D721Med (cell line): ENCODE measurements around the gene CPA3.

ENCODE experiments used
- DNase-seq: peaks from one replicate; pipeline ENCODE4 v3.0.0; 2011; ENCODE audit warnings: low spot score; ENCODE audit not compliant: insufficient read length
- FAIRE-seq: peaks from 2 replicates; lab custom pipeline; 2011; peaks lifted over from hg19 to GRCh38; lab: Jason Lieb, UNC
- TF ChIP-seq, protein P1 (sequence below): IDR thresholded peaks from 2 replicates; pipeline ENCODE4 v1.5.1; 2012; ENCODE audit warnings: mild to moderate bottlenecking, control low read depth; ENCODE audit not compliant: insufficient read depth; ENCODE audit errors: missing control alignments

The CPA3 gene

DNA sequence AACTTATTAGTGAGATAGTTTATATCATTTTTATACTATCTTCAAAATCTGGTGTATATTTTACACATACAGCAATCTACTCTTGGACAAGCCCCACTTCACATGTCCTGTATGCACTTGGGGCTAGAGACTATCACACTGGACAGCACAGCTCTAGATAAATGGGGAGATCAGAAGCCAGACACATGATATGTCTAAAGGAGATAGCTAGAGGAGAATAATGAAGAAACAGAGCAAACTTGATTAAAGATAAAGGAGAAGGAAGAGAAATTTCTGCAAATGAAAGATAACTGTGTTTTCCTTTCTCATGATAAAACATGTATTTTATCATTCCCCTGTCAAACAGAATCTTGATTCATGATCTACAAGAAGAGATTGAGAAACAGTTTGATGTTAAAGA is 13.0 kb downstream of the CPA3 start:
- no peak for FAIRE-seq
- no peak for DNase-seq
- TF ChIP-seq, protein P1, sequence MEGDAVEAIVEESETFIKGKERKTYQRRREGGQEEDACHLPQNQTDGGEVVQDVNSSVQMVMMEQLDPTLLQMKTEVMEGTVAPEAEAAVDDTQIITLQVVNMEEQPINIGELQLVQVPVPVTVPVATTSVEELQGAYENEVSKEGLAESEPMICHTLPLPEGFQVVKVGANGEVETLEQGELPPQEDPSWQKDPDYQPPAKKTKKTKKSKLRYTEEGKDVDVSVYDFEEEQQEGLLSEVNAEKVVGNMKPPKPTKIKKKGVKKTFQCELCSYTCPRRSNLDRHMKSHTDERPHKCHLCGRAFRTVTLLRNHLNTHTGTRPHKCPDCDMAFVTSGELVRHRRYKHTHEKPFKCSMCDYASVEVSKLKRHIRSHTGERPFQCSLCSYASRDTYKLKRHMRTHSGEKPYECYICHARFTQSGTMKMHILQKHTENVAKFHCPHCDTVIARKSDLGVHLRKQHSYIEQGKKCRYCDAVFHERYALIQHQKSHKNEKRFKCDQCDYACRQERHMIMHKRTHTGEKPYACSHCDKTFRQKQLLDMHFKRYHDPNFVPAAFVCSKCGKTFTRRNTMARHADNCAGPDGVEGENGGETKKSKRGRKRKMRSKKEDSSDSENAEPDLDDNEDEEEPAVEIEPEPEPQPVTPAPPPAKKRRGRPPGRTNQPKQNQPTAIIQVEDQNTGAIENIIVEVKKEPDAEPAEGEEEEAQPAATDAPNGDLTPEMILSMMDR = no peak

DNA sequence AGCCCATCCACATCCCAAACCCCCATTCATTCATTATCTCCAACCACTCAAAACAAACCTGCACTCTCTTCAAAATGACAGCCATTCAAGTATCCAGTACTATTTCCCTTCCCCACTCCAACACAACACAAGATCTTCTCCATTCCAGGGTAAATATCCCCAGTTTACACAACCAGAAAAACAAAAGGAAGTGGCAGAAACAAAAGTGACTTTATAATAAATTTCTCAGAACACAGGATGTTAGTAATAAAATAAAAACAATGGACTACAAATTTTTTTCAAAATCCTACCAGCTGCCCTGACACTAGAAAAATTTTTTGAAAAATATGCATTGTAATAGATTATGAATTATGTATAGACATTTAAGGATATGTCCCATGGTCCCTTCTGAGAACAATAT is 14.2 kb downstream of the CPA3 start:
- no peak for DNase-seq
- FAIRE-seq = no peak
- TF ChIP-seq, protein P1 = no peak

DNA sequence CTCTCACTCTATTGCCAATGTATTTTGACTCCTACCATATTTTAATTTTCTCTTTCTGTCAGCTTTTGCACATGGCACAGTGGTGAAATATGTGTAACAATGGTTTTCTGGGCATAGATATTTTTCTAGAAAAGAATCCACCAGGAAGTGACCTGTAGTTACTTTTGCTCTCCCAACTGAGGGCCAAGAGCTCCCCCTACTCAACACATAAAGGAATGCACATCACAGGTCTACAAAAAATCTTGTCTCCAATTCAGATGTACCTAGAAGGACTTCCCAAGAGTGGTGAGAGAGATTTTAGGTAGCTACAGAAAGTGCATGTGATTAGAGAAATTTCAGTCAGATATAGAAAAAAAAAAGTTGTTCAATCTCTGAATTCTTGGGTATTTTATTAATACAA is 15.6 kb downstream of the CPA3 start:
- TF ChIP-seq, protein P1 = no peak
- DNase-seq (no peak), FAIRE-seq (no peak)

DNA sequence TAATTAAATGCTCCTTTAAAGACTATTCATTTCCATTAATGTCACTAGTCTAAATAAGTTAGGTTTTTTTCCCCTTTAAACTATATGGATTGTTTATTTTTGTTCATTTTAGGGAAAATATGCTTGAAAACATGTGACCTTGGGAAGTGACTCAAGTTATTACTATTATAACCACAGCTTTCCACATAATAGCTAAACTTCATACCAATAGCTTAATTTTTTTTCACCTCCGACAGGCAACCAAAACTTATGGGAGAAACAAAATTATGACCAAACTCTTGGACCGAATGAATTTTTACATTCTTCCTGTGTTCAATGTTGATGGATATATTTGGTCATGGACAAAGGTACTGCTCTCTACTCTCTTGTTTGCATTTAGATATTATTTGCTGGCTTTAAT is 16.2 kb downstream of the CPA3 start:
- TF ChIP-seq, protein P1 = no peak
- no peak for FAIRE-seq

DNA sequence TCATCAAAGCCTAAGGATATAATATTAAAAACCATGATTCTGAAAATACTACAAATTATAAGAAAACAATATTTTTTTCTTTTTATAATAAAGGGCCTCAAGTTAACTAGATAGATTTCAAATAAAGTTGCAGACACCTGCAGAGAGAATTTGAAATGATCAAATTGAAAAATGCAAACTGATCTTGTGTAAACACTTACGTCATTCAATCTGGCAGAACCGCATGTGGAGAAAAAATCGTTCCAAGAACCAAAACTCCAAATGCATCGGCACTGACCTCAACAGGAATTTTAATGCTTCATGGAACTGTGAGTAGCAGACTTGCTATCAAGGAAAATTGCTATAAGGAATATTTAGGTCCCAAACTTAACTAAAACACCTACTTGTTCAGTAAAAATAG is 17.2 kb downstream of the CPA3 start:
- DNase-seq = no peak
- TF ChIP-seq, protein P1 = no peak
- no peak for FAIRE-seq

More for the DNA sequence above, 16.2 kb downstream of the CPA3 start:
- DNase-seq = no peak

DNA sequence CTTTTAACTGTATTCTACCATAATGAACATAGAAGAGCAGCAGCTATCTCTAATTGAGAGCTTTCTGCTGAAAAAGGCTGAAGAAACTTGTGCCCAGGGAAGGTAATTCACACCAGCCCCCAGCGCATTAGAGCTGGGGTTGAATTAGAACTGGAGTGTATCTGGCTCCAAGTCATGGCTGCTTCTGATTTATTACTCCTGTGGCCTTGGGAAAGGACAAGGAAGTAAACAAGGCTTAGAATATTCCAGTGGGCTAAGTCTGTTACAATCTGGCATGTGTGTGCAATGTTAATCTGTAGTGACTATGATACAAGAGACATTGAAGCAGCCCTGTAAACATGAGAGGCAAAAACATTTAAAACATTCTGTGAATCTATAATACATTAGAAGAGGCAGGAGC is 18.1 kb downstream of the CPA3 start:
- TF ChIP-seq, protein P1 = no peak
- DNase-seq = no peak
- FAIRE-seq = no peak

DNA sequence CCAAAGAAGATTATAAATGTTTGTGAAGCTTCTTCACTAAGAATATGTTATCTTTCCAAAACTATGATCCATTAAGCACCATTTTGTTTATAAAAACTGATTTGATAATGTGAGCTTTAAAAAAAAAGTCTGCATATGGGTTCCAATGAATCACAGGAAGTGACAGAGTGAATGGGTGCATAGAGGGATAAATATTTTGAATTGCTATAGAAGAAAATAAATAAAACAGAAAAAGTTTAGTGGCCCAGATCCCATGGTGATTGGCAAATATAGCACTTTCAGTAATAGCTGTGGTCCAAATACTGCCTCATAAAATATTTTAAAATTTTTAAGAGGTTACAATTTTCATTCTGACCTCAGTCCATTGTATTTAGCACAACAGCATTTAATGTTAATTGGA is 19.2 kb downstream of the CPA3 start:
- FAIRE-seq (no peak), DNase-seq (no peak)
- TF ChIP-seq, protein P1 = no peak
